K562 (cell line): ENCODE measurements around the gene PNPLA2. TPM values are rescaled to one million over a fixed set of nuclear protein-coding genes. Genes with fewer than 3 reads are reported as not detected.

ENCODE experiments used
- ATAC-seq: fragments of 200-7000 bp; cut with Tn5 transposase; 3 replicates; pipeline ENCODE4 v1.9.1; 2020; ENCODE audit warnings: moderate library complexity
- BruUV-seq: library from RNA; stranded (reverse); fragments of 400-500 nt; replicated peaks from 2 replicates; lab custom pipeline; 2021; lab: Mats Ljungman, UMichigan
- CTCF ChIA-PET: fragments of 300-600 bp; formaldehyde crosslinking; extraction: SDS; loops from one replicate; lab custom pipeline; 2021; ENCODE audit warnings: low intra/inter-chr PET ratio; lab: Yijun Ruan, JAX
- POLR2A ChIA-PET: fragments of 300-600, 350-650 bp; sonication (Branson Sonifier 250); formaldehyde crosslinking; extraction: SDS; loops from one replicate; lab custom pipeline; 2021; ENCODE audit warnings: antibody characterized with exemption, inconsistent platforms; lab: Yijun Ruan, JAX
- DNase-seq, 4 experiments: peaks; one replicate each; pipeline versions ENCODE4 v3.0.0 to v3.0.0-alpha.2; 2011 to 2018; ENCODE audit warnings: low spot score in 3 of 4, mixed read lengths in 3 of 4; ENCODE audit errors: extremely low read depth in 1 of 4
- FAIRE-seq: peaks from 2 replicates; lab custom pipeline; 2011; peaks lifted over from hg19 to GRCh38; lab: Jason Lieb, UNC
- H2AFZ ChIP-seq: 2 replicates; pipeline ENCODE4 v1.6.0; 2011; ENCODE audit warnings: low read depth, low read length, control low read depth, inconsistent platforms
- H3K27ac ChIP-seq: fragments of 200-600 bp; 3 replicates; pipeline ENCODE4 v1.8.0; 2011; ENCODE audit warnings: low read depth, mild to moderate bottlenecking, control low read depth, inconsistent platforms, low read length, moderate library complexity, mixed read lengths; ENCODE audit errors: extremely low read depth
- H3K27me3 ChIP-seq, 2 experiments: fragments of 300-600 bp in 1 of 2; 2 replicates in 1 of 2; 3 replicates in 1 of 2; pipeline versions ENCODE4 v1.6.0 to v1.8.0; 2011; ENCODE audit warnings: inconsistent platforms in 2 of 2, low read length in 2 of 2, mild to moderate bottlenecking in 1 of 2, mixed read lengths in 1 of 2, moderate library complexity in 1 of 2; ENCODE audit not compliant: control insufficient read depth in 2 of 2, insufficient read depth in 2 of 2
- H3K36me3 ChIP-seq: fragments of 300-600 bp; 3 replicates; pipeline ENCODE4 v1.8.0; 2011; ENCODE audit warnings: mild to moderate bottlenecking, low read length, inconsistent platforms; ENCODE audit not compliant: control insufficient read depth, insufficient read depth
- H3K4me1 ChIP-seq, 2 experiments: fragments of 200-600 bp in 1 of 2; replicated peaks in 1 of 2; 2 replicates in 1 of 2; 3 replicates in 1 of 2; pipeline versions ENCODE4 v1.5.1 to v1.8.0; 2011; ENCODE audit warnings: inconsistent platforms in 2 of 2, low read length in 2 of 2, mild to moderate bottlenecking in 1 of 2, mixed read lengths in 1 of 2, moderate library complexity in 1 of 2; ENCODE audit not compliant: control insufficient read depth in 2 of 2, insufficient read depth in 2 of 2
- H3K4me2 ChIP-seq: 2 replicates; pipeline ENCODE4 v1.6.1; 2011; ENCODE audit warnings: low read length, control low read depth, inconsistent platforms, mixed read lengths; ENCODE audit not compliant: insufficient read depth
- H3K4me3 ChIP-seq: fragments of 200-600 bp; sonication (generic), shearing (Covaris generic); 2 replicates; pipeline ENCODE4 v1.5.1; 2016; ENCODE audit warnings: control low read depth, inconsistent platforms
- H3K79me2 ChIP-seq: fragments of 200-600 bp; 3 replicates; pipeline ENCODE4 v1.8.0; 2011; ENCODE audit warnings: low read length, inconsistent platforms; ENCODE audit not compliant: control insufficient read depth, insufficient read depth
- H3K9ac ChIP-seq, 2 experiments: 2 replicates each; pipeline versions ENCODE4 v1.6.0 to v1.6.1; 2011; ENCODE audit warnings: low read depth in 2 of 2, low read length in 2 of 2, control low read depth in 1 of 2, inconsistent platforms in 1 of 2, mild to moderate bottlenecking in 1 of 2, mixed read lengths in 1 of 2; ENCODE audit not compliant: insufficient read depth in 1 of 2
- H3K9me1 ChIP-seq: one replicate; pipeline ENCODE4 v1.6.0; 2011; ENCODE audit warnings: inconsistent platforms, mild to moderate bottlenecking, low read length, moderate library complexity; ENCODE audit not compliant: control insufficient read depth, insufficient read depth
- H3K9me3 ChIP-seq: replicated peaks from 2 replicates; pipeline ENCODE4 v1.5.1; 2011; ENCODE audit warnings: low read depth, low read length, inconsistent platforms; ENCODE audit not compliant: control insufficient read depth, insufficient read depth
- H4K20me1 ChIP-seq: replicated peaks from 2 replicates; pipeline ENCODE4 v1.6.1; 2011; ENCODE audit warnings: low read length, inconsistent platforms, mixed read lengths; ENCODE audit not compliant: control insufficient read depth, insufficient read depth
- IRF1 ChIP-seq: sonication (generic); formaldehyde crosslinking; IDR thresholded peaks from 2 replicates; pipeline ENCODE4 v1.8.0; 2022; ENCODE audit warnings: missing genetic modification reagents, mild to moderate bottlenecking, borderline replicate concordance
- ZNF143 ChIP-seq: sonication (generic); formaldehyde crosslinking; IDR thresholded peaks from 2 replicates; pipeline ENCODE4 v1.9.0; 2022; ENCODE audit warnings: mild to moderate bottlenecking, missing genetic modification reagents
- ZNF407 ChIP-seq: fragments of 450-650 bp; IDR thresholded peaks from 2 replicates; pipeline ENCODE4 v1.6.1; 2016; ENCODE audit warnings: low read depth
- ZZZ3 ChIP-seq: fragments of 450-650 bp; IDR thresholded peaks from 2 replicates; pipeline ENCODE4 v1.6.1; 2016; ENCODE audit warnings: antibody characterized with exemption, mild to moderate bottlenecking, moderate library complexity
- WGBS: fragments of 100-300 bp; shearing (Covaris generic); methylation state at CpG from one replicate; pipeline ENCODE4 v1.1.6; 2016; ENCODE audit warnings: low coverage, mixed read lengths; ENCODE audit not compliant: insufficient coverage; ENCODE audit errors: missing lambda C conversion rate; 5-methylcytosine and 5-hydroxymethylcytosine counted together
- in situ Hi-C: fragments of 300-500 bp; cut with MboI; formaldehyde crosslinking; loops from 4 replicates; pipeline ENCODE4 v1.15.0; 2018; ENCODE audit warnings: inconsistent platforms, mixed read lengths
- intact Hi-C: fragments of 100-400 bp; cut with micrococcal nuclease; formaldehyde crosslinking; loops from 2 replicates; pipeline ENCODE4 v1.14.2; 2022
- polyA plus RNA-seq, 8 experiments: library from polyadenylated mRNA; depleted of rRNA in 4 of 8; stranded (reverse) in 5 of 8; unstranded in 3 of 8; fragments of >200 nt; fragmentation: Nextera tagmentation in 2 of 8; fragmentation: Illumina TruSeq in 1 of 8; extraction: Ambion mirVana in 2 of 8; extraction: Trizol in 1 of 8; gene quantifications; 2 replicates each; pipeline versions ENCODE4 v1.2.1 to v1.2.3, GENCODE V29; 2011 to 2014; ENCODE audit warnings: inconsistent platforms in 1 of 8, missing spikeins in 1 of 8
- total RNA-seq, 7 experiments: library from RNA; depleted of rRNA in 6 of 7; stranded (reverse); fragments of >200 nt in 6 of 7; fragmentation: Illumina TruSeq in 2 of 7; extraction: Trizol in 2 of 7; gene quantifications; 2 replicates each; pipeline versions ENCODE4 v1.2.1 to v1.2.3, GENCODE V29; 2011 to 2021; ENCODE audit warnings: low replicate concordance in 1 of 7

PNPLA2 gene
- total and polyA plus RNA-seq, 9 of the 15 experiments (the other 6 are each of a cell fraction or from before 2014, with no cell fraction given) = 0.39 to 87.1 (median 8.4) TPM

GRCh38 chr11:800473-800872 is 18.2 kb upstream of the PNPLA2 start:
- Histone ChIP-seq H4K20me1 (no peaks in the 10 kb centered on the region), H3K36me3 (peaks cover 38% of the 10 kb centered on the region; the same call in 1 of the 3 replicates), H3K27me3 (no peaks in the 10 kb centered on the region), H3K9me1 (no peaks in the 10 kb centered on the region), H3K9me3 (no peaks in the 10 kb centered on the region), H3K27ac (no peak overlapping the region), H3K4me2 (no peak overlapping the region), H2AFZ (no peak overlapping the region), H3K9ac (no peak overlapping the region; a peak in 1 of 4 replicates), H3K79me2 (peaks cover 32% of the 10 kb centered on the region), H3K4me3 (no peak overlapping the region), H3K4me1 (peaks cover 11 to 97% of the 10 kb centered on the region in 2 experiments)
- TF ChIP-seq IRF1 (CRISPR knock-in tag) = no peak
- no peak for TF ChIP-seq ZNF143 (CRISPR knock-in tag)
- TF ChIP-seq ZZZ3 = no peak
- no peak for TF ChIP-seq ZNF407
- CTCF ChIA-PET = no interaction called here
- FAIRE-seq (no peak), DNase-seq (no peak), ATAC-seq (no peak)
- intact Hi-C loops = no loop called here
- BruUV-seq = no TSS peak
- POLR2A ChIA-PET = interaction anchor here (0.5 to 1.9 kb wide), 2 partner anchors 8 to 9 kb away, joined by 5 to 6 read pairs; partner anchors contain the start of gene RPLP2
- 93% methylated on average over 24 of the region's 30 CpGs for WGBS
- in situ Hi-C loops = no loop called here
